ENCODE measurements around the gene DENND6B. TPM values are rescaled to one million over a fixed set of nuclear protein-coding genes. Genes with fewer than 3 reads are reported as not detected.

Gene DENND6B
- total and polyA plus RNA-seq, 3 experiments from 2014 or later: 0.67 to 4.3 (median 3.9) TPM

- Histone ChIP-seq H3K36me3 (ENCODE audit: insufficient read depth, low read length) (no peaks in the 10 kb centered on the region), H3K27me3 (ENCODE audit: insufficient read depth, low read length, poor library complexity, severe bottlenecking) (peaks cover 13% of the 10 kb centered on the region), H3K4me3 (ENCODE audit: low read length) (no peak overlapping the region), H3K27ac (ENCODE audit: low read depth, low read length) (no peak overlapping the region), H3K9me3 (ENCODE audit: low read length) (no peaks in the 10 kb centered on the region), H3K4me1 (ENCODE audit: insufficient read depth, low read length) (no peaks in the 10 kb centered on the region)
- Mint-ChIP-seq H3K4me3 (peak overlapping the region in 1 of 7 donors; percentile 36), H3K27ac (no peak overlapping the region), H3K9me3 (no peaks in the 10 kb centered on the region), H3K27me3 (peaks cover 11 to 26% of the 10 kb centered on the region in 2 donors), H3K4me1 (peaks cover 0 to 16% (median 6%) of the 10 kb centered on the region in 3 donors), H3K36me3 (no peaks in the 10 kb centered on the region)
- ChIA-PET CTCF (no interaction called here), POLR2A (interaction anchor here (1.6 kb wide), 1 partner anchor 46 kb away, joined by 3 read pairs; no protein-coding TSS in a partner anchor)
- DNase-seq: no peak
These were observed 66.4 kb downstream of the DENND6B start for GRCh38 chr22:50260434-50260800.

GRCh38 chr22:50259302-50259701 lies 67.5 kb downstream of the DENND6B start:
- Histone ChIP-seq H3K4me1 (ENCODE audit: insufficient read depth, low read length) (no peaks in the 10 kb centered on the region), H3K4me3 (ENCODE audit: low read length) (no peak overlapping the region), H3K27ac (ENCODE audit: low read depth, low read length) (no peak overlapping the region), H3K27me3 (ENCODE audit: insufficient read depth, low read length, poor library complexity, severe bottlenecking) (peaks cover 13% of the 10 kb centered on the region), H3K9me3 (ENCODE audit: low read length) (no peaks in the 10 kb centered on the region), H3K36me3 (ENCODE audit: insufficient read depth, low read length) (no peaks in the 10 kb centered on the region)
- no peak for DNase-seq
- no peak overlapping the region for H3K27ac Mint-ChIP-seq
- H3K36me3 Mint-ChIP-seq: no peaks in the 10 kb centered on the region
- ChIA-PET CTCF (no interaction called here), POLR2A (interaction anchor here (0.6 kb wide), 1 partner anchor 218 kb away, joined by 3 read pairs; no protein-coding TSS in a partner anchor)
- H3K4me1 Mint-ChIP-seq: peaks cover 0 to 16% (median 6%) of the 10 kb centered on the region in 3 donors
- H3K9me3 Mint-ChIP-seq: no peaks in the 10 kb centered on the region
- peaks cover 12 to 22% of the 10 kb centered on the region in 2 donors for H3K27me3 Mint-ChIP-seq
- peak overlapping the region in 1 of 7 donors; percentile 51 for H3K4me3 Mint-ChIP-seq

Other genes with a start within 250 kb of the DENND6B start
- under 1 TPM; 0.35 to 0.47 TPM for gene MLC1, start 241.6 kb downstream of the DENND6B start, total RNA-seq
- 1.7 TPM for gene MLC1, start 241.6 kb downstream of the DENND6B start, polyA plus RNA-seq
- gene MOV10L1, start 237.0 kb downstream of the DENND6B start, total RNA-seq: not detected
- not detected for gene MOV10L1, start 237.0 kb downstream of the DENND6B start, polyA plus RNA-seq
- gene PANX2, start 156.3 kb downstream of the DENND6B start, total RNA-seq: 1 to 10 TPM; 1.7 to 1.8 TPM
- gene PANX2, start 156.3 kb downstream of the DENND6B start, polyA plus RNA-seq: not detected
- gene TRABD, start 141.1 kb downstream of the DENND6B start, total RNA-seq: 100 to 1,000 TPM in 1 of 2 experiments, 10 to 100 TPM in 1; 96.2 to 102 TPM
- gene TRABD, start 141.1 kb downstream of the DENND6B start, polyA plus RNA-seq: 49.0 TPM
- gene SELENOO, start 126.0 kb downstream of the DENND6B start, total RNA-seq: 10 to 100 TPM; 22.3 to 25.9 TPM
- 6.1 TPM for gene SELENOO, start 126.0 kb downstream of the DENND6B start, polyA plus RNA-seq
- gene TUBGCP6, start 82.0 kb downstream of the DENND6B start, total RNA-seq: 10 to 100 TPM; 51.4 to 52.2 TPM
- gene TUBGCP6, start 82.0 kb downstream of the DENND6B start, polyA plus RNA-seq: 18.6 TPM
- 10 to 100 TPM; 42.5 to 44.7 TPM for gene HDAC10, start 75.7 kb downstream of the DENND6B start, total RNA-seq
- 7.5 TPM for gene HDAC10, start 75.7 kb downstream of the DENND6B start, polyA plus RNA-seq
- 1 to 10 TPM; 9.3 to 9.7 TPM for gene MAPK12, start 65.3 kb downstream of the DENND6B start, total RNA-seq
- gene MAPK12, start 65.3 kb downstream of the DENND6B start, polyA plus RNA-seq: 0.03 TPM
- gene MAPK11, start 56.6 kb downstream of the DENND6B start, total RNA-seq: 10 to 100 TPM; 12.8 to 13.2 TPM
- gene MAPK11, start 56.6 kb downstream of the DENND6B start, polyA plus RNA-seq: 0.28 TPM
- gene PLXNB2, start 19.4 kb downstream of the DENND6B start, total RNA-seq: 10 to 100 TPM; 13.4 to 14.4 TPM
- 0.17 TPM for gene PLXNB2, start 19.4 kb downstream of the DENND6B start, polyA plus RNA-seq
- 10 to 100 TPM; 49.7 to 55.9 TPM for gene PPP6R2, start 16.3 kb upstream of the DENND6B start, total RNA-seq
- gene PPP6R2, start 16.3 kb upstream of the DENND6B start, polyA plus RNA-seq: 34.2 TPM
- gene SBF1, start 148.0 kb upstream of the DENND6B start, total RNA-seq: 100 to 1,000 TPM; 144 to 150 TPM
- 43.8 TPM for gene SBF1, start 148.0 kb upstream of the DENND6B start, polyA plus RNA-seq
- 1 to 10 TPM; 3.4 to 3.5 TPM for gene ADM2, start 154.5 kb upstream of the DENND6B start, total RNA-seq
- gene ADM2, start 154.5 kb upstream of the DENND6B start, polyA plus RNA-seq: 0.24 TPM
- gene MIOX, start 159.8 kb upstream of the DENND6B start, total RNA-seq: under 1 TPM in 1 of 2 experiments, not detected in 1; 0.31 TPM
- gene MIOX, start 159.8 kb upstream of the DENND6B start, polyA plus RNA-seq: not detected
- gene LMF2, start 180.7 kb upstream of the DENND6B start, total RNA-seq: 10 to 100 TPM; 88.6 to 89.4 TPM
- 33.6 TPM for gene LMF2, start 180.7 kb upstream of the DENND6B start, polyA plus RNA-seq
- gene NCAPH2, start 181.2 kb upstream of the DENND6B start, total RNA-seq: 100 to 1,000 TPM; 155 to 165 TPM
- 36.5 TPM for gene NCAPH2, start 181.2 kb upstream of the DENND6B start, polyA plus RNA-seq
- gene SCO2, start 198.6 kb upstream of the DENND6B start, total RNA-seq: 1 to 10 TPM; 2.4 to 3.5 TPM
- gene SCO2, start 198.6 kb upstream of the DENND6B start, polyA plus RNA-seq: 6.5 TPM
- gene TYMP, start 203.0 kb upstream of the DENND6B start, total RNA-seq: 10 to 100 TPM; 86.1 to 93.6 TPM
- gene TYMP, start 203.0 kb upstream of the DENND6B start, polyA plus RNA-seq: 17.5 TPM
- gene KLHDC7B, start 218.9 kb upstream of the DENND6B start, total RNA-seq: 1 to 10 TPM; 5.1 to 6.2 TPM
- 8.1 TPM for gene KLHDC7B, start 218.9 kb upstream of the DENND6B start, polyA plus RNA-seq
- gene SYCE3, start 235.9 kb upstream of the DENND6B start, total RNA-seq: not detected
- gene SYCE3, start 235.9 kb upstream of the DENND6B start, polyA plus RNA-seq: not detected